Stimulated activated CD8-positive, alpha-beta memory T cell treated with anti-CD3 and anti-CD28 coated beads, Interleukin-12 subunit alpha, Interleukin-12 subunit beta, amount 100 ng/mL, for 24 hours (primary cell): ENCODE data around the gene CST6.

Experiments used
- DNase-seq: peaks from one replicate; pipeline ENCODE4 v3.0.0-alpha.2; 2020; ENCODE audit errors: extremely low read depth

The CST6 gene

GRCh38 chr11:66011785-66012303 lies at the start of gene CST6:
TSS of gene CST6 (plus strand) at chr11:66012008. CDS start at chr11:66012045, 37 bp downstream.
- no peak for DNase-seq

- no peak for DNase-seq
Observed at GRCh38 chr11:65962141-65962564, 49.7 kb upstream of the CST6 start.

GRCh38 chr11:65964906-65965305 lies 46.9 kb upstream of the CST6 start:
- no peak for DNase-seq

GRCh38 chr11:65965986-65966762 lies 45.6 kb upstream of the CST6 start:
- DNase-seq = no peak

- no peak for DNase-seq
Observed at GRCh38 chr11:65967329-65967934, 44.4 kb upstream of the CST6 start.

- DNase-seq = no peak
Observed at GRCh38 chr11:65968600-65969482, 43.0 kb upstream of the CST6 start.

GRCh38 chr11:65972116-65972515 lies 39.7 kb upstream of the CST6 start:
- DNase-seq = no peak

- DNase-seq = no peak
Observed at GRCh38 chr11:65973439-65974110, 38.2 kb upstream of the CST6 start.

- no peak for DNase-seq
Observed at GRCh38 chr11:65975771-65976170, 36.0 kb upstream of the CST6 start.

- no peak for DNase-seq
Observed at GRCh38 chr11:65976216-65977176, 35.3 kb upstream of the CST6 start.

GRCh38 chr11:65977621-65978390 lies 34.0 kb upstream of the CST6 start:
- no peak for DNase-seq

- DNase-seq = no peak
Observed at GRCh38 chr11:65978391-65979238, 33.2 kb upstream of the CST6 start.

GRCh38 chr11:65979261-65979759 lies 32.5 kb upstream of the CST6 start:
- no peak for DNase-seq

- DNase-seq = no peak
Observed at GRCh38 chr11:65981101-65981740, 30.6 kb upstream of the CST6 start.

GRCh38 chr11:65981972-65982823 lies 29.6 kb upstream of the CST6 start:
- no peak for DNase-seq

- no peak for DNase-seq
Observed at GRCh38 chr11:65982824-65983588, 28.8 kb upstream of the CST6 start.
